HG02678 (cell line): ENCODE results near the gene CNTN2.

Experiments used
- ATAC-seq: cut with Tn5 transposase; IDR thresholded peaks from one replicate; pipeline ENCODE4 v1.9.1; 2021; ENCODE audit warnings: mild to moderate bottlenecking, moderate library complexity; ENCODE audit not compliant: unreplicated experiment

The CNTN2 gene

DNA sequence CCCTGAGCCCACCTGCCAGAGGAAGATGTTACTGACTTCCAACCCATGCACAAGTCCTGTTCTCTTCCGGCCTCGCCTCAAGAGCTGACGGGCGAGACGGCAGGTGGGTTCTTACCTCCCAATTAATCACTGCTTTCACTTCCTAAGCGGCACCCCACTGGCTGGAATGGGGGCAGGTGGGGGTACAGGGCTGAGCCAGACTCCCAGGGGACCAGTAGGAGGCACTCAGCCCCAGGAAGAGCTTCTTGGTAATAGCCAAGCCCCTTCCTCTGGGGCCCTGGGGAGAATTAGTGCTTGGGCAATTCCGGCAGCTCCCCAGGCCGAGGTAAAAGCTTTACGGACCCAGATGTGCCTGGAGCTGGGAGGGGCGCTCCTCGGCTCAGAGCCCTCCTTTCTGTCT lies 9.7 kb downstream of the CNTN2 start:
- ATAC-seq = no peak

DNA sequence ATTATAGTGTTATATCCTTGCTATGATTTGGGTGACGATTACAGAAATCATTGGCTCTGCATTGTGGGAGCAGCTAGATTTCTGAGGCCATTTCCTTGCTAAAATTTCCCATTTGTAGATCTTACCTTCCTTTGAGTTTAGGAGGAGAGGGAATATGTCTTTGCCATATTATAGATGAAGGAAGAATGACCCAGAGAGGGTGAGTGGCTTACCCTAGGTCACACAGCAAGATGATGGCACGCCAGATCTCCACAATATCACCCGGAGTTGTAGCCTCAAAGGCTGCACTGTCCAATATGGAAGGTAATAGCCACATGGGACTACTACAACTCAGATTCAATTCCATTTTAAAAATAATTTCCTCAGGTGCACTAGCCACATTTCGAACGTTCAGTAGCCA lies 10.3 kb downstream of the CNTN2 start:
- no peak for ATAC-seq

DNA sequence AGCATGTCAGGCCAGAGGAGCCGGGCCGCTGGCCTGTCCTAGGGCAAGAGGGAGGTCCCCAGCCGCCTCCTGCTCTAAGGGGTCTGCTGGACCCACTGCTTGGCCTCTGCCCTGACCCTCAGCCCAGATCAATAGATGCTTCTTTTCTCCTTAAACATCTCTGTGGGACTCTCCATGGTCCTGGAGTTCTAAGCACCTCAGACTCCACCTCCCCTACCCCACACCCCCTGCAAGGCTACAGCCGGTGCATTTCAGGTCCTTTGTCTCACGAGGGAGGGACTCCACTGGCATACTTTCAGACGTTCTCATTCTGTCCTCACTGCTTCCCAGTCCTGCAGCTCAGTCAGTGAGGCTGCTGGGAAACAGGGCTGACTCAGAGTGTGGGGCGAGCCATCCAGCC lies 11.0 kb downstream of the CNTN2 start:
- ATAC-seq = no peak

DNA sequence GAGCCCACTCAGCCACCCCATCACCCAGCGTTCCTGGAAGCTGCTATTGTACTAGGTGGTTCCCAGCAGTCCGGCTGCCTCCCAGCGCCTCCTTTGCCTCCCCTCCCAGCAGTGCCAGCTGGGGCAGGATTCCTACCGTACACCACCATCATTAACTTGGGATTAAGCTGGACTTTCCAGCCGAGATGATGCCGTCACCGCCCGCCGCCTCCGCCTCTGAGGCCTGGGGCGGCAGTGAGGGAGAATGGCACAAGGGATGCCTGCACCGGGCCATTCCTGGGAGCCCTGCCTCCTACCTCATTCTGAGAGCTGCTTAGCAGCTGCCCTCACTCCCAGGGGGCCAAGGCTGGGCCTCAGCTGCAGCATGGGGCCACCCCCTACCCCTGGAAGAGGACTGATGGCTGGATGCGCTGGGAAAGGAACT lies 13.2 kb downstream of the CNTN2 start:
- no peak for ATAC-seq

DNA sequence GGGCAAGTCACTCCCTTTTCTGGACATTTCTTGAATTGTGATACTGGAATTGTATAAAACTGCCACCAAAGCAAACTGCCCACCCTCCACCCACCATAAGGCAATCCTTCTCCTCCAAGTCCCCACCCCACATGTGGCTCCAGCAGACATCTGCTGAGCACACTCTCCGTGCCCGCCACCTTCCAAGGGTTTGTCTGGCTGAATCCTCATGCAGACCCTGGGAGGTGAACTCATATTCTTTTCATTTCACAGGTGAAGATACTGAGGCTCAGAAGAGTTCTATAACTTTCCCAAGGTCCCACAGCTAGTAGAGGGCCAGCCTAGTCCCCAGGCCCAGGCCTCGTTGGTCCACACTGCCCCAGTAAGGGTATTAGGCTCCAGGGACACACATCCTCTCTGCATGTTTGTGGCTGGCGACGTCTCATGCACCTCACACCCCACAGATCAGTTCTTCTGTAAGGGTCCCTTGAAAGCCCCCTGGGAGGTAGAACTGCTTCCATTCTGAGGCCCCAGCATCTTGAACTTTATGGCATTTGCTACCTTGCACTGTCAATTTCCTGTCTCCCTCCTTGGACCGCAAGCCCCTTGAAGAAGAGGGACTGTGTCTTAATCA lies 14.1 kb downstream of the CNTN2 start:
- ATAC-seq = no peak

DNA sequence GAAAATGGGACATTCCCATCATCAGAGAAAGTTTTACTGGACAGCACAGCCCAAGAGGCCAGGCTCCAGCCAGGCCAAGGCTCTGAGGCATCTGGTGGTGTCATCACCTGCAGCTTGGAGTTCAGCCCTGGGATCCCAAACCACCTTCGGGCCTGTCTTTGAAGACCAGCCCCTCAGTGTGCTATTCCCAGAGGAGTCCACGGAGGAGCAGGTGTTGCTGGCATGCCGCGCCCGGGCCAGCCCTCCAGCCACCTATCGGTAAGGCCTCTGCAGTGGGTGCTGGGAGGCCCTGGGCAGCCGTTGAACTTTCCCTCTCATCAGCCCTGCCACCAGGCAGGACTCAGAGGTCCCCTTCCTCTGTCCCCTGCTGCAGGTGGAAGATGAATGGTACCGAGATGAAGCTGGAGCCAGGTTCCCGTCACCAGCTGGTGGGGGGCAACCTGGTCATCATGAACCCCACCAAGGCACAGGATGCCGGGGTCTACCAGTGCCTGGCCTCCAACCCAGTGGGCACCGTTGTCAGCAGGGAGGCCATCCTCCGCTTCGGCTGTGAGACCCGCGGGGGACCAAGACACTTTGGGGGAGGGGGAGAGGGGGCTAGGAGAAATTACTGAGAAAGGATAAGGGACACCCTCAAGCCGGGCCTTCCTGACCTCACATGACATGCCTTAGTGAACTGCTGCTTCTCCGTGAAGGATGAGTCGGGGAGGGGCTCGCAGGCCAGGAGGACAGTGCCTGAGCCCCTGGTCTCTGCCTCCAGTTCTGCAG lies 15.0 kb downstream of the CNTN2 start:
- no peak for ATAC-seq

DNA sequence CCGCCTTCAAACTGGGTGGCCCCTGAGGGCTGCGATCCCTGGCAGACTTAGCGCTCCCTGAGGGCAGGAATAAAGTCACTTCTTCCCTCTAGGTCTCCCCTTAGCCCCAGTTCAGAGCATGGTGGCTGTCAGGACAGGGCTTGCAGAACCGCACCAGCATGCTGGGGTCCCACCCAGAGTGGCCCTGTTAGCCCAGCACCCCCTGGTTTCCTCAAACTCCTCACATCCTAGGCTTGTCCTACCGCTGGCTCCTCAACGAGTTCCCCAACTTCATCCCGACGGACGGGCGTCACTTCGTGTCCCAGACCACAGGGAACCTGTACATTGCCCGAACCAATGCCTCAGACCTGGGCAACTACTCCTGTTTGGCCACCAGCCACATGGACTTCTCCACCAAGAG lies 15.8 kb downstream of the CNTN2 start:
- ATAC-seq = no peak

DNA sequence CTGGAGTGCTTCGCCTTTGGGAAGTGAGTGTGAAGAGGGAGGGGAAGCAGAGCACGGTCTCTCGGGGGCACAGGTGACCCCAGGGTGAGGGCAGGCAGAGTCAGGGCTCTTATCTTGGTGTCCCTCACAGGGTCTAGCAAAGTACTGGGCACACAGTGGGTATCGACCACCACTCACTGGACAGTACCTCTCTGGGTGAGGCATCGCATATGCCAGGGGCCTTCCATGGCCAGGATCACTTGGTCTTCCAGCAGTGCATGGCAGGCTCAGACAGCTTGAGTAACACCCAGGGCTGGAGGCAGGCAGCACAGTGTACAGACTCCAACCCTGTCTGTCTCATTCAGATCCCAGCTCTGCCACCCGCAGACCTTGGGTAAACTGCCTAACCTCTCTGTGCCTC lies 16.6 kb downstream of the CNTN2 start:
- ATAC-seq = no peak

DNA sequence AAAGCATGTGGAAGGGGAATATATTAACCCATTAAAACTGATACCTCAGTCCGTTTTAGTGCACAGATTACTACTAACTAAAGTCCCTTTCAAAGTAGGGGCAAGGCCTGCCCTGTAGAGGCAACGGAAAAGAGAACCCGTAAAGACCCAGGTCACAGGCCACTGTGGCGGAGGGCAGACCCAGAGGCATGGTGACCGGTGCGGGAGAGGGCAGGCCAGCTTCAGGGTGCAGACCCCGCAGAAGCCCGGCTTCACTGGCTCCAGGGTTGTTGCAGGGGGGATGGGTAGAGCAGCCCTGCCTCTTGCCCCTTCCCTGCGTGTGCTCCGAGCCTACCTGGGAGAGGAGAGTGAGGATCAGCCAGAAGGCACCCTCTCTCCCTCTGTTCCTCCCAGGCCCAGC lies 17.7 kb downstream of the CNTN2 start:
- no peak for ATAC-seq

DNA sequence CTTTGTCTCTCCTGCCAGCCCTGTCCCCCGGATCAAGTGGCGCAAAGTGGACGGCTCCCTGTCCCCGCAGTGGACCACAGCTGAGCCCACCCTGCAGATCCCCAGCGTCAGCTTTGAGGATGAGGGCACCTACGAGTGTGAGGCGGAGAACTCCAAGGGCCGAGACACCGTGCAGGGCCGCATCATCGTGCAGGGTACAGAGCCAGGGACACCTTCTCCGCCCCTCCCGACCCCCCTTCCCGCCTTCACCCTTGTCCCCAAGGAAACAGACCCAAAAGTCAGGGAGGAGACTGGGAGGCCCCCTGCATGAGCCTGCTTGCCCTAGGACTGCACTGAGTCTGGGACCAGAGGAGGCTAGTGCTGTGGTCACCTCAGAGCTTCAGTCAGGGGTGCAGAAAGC lies 18.2 kb downstream of the CNTN2 start:
- no peak for ATAC-seq

DNA sequence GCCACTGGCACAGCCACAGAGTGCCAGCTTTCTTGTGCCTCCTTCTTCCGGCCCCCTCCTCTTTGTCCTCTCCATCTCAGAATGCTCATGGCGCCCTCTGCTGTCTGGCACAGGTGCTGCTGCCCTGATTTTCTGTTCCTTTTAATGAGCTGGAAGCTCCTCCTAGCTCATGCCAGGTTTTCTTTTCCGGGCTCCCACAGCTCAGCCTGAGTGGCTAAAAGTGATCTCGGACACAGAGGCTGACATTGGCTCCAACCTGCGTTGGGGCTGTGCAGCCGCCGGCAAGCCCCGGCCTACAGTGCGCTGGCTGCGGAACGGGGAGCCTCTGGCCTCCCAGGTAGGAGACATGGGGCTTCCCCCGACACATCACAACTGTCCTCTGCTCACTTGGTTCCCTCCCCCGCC lies 18.7 kb downstream of the CNTN2 start:
- ATAC-seq = no peak

DNA sequence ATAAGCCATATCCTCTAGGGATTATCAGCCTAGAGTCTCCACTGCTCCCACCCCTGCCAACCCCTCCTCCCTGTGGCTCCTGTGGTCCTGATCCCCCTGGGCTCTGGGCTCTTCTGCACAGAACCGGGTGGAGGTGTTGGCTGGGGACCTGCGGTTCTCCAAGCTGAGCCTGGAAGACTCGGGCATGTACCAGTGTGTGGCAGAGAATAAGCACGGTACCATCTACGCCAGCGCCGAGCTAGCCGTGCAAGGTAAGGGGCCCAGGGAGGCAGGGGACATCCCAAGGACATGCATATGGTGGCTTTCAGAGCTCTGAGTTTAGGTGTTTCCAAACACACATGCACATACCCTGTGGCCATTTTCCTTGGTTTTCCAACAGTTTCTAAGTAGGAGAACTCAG lies 19.3 kb downstream of the CNTN2 start:
- ATAC-seq = no peak

DNA sequence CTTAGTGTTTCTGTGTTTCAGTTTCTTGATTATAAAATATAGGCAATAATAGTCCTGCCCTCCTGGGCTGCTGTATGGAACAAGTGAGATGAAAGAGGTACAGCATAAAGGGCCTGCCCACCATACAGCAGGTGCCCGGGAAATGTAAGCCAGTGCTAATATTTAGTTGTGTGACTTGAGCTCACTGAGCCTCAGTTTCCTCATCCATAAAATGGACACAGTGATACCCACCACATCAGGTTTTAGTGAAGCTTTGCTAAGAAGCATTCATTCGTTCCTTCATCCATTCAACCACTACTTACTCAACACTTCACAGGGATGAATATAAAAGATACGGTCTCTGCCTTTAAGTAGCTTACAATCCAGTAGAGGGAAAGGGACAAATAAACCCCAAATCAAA lies 19.9 kb downstream of the CNTN2 start:
- ATAC-seq = no peak

DNA sequence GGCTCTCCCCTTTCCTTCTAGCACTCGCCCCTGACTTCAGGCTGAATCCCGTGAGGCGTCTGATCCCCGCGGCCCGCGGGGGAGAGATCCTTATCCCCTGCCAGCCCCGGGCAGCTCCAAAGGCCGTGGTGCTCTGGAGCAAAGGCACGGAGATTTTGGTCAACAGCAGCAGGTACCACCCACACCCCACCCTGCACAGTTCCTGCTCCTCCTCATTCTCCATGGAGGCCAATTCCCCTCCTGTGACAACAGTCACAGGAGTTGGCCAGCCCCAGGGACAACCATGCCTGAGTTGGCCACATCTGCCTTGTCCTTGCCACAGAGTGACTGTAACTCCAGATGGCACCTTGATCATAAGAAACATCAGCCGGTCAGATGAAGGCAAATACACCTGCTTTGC lies 21.3 kb downstream of the CNTN2 start:
- no peak for ATAC-seq

DNA sequence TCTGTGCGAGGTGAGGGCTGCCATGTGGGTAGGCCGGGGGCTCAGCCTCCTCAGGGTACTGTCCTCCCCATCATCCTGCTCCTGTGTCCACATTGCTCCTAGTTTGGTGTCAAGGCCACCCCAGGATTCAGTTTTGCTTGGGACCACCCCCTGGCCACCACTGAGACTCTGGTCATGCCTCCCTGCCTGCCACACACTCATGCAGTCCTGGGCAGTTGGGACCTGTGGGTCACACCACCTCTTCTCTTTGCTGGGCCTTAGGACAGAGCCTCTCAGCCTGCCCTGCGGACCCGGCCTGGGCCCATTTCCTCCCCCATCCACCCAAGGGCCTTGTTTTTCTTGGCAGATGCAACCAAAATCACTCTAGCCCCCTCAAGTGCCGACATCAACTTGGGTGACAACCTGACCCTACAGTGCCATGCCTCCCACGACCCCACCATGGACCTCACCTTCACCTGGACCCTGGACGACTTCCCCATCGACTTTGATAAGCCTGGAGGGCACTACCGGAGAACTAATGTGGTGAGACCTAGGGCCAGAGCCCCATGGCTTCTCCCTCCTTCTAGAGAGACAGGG lies 21.8 kb downstream of the CNTN2 start:
- no peak for ATAC-seq

DNA sequence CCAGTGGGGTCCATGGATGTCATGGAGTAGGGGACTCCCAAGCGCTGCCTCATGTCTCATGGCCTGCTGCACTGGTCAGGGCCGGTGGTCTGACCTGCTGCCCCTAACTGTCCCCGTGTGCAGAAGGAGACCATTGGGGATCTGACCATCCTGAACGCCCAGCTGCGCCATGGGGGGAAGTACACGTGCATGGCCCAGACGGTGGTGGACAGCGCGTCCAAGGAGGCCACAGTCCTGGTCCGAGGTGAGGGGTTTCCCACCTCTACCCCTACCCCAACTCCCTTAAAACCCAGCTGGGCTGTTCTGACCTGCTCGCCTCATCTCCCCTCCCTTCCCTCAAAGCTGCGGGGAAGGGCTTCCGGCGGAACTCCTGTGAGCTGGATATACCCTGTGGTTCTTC lies 22.7 kb downstream of the CNTN2 start:
- no peak for ATAC-seq

DNA sequence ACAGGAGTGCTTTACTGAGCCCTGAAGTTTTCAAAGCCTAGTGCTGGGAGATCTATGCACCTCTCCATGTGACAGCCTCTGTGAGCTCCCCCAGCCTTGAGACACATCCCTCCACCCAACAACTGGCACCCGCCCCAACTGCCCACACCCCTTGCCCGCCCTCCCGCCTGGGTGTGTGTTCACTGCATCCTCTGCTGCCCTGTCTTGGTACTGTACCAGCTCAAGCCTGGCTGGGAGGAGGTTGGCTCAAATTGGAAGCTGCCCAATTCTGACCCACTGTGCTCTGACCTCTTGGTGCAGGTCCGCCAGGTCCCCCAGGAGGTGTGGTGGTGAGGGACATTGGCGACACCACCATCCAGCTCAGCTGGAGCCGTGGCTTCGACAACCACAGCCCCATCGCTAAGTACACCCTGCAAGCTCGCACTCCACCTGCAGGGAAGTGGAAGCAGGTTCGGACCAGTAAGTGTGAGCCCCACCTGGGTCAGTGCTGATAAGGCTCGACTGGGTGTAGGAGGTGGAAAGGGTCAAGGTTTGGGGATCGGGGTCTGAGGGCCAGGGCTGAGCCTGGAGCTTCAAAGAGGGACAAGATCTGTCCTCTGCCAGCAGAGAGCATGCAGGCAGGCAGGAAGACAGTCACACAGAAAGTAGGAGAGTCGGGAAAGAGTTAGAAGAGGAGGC lies 23.3 kb downstream of the CNTN2 start:
- no peak for ATAC-seq

DNA sequence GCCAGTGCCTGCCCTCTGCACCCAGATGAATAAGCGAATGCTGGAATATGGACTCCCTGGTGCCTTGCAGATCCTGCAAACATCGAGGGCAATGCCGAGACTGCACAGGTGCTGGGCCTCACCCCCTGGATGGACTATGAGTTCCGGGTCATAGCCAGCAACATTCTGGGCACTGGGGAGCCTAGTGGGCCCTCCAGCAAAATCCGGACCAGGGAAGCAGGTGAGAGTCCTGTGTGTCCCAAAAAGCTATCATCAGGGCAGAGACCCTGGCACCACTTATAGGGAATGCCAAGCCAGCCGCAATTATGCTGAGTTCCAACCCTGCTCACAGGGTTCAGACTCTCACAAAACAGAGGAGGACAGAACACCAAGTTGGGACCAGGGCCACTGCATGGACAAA lies 24.0 kb downstream of the CNTN2 start:
- no peak for ATAC-seq

DNA sequence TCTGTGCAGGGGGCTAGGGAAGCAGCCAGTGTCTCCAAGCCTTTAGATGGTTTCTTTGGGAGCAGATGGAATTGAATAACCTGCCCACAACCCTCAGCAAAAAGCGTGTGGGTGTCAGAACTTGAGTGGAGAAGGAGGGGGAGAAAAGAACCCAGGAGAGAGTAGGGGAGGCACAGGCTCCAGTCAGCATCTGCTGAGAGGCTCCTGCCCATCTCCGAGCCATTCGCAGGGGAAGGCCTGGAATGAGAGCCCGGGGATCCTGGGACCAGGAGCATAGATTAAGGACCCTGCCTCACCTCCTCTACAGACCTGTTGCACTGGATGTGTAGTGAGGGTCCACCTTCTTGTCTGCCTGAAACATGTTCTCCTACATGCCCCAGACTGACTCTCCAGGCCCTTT lies 25.0 kb downstream of the CNTN2 start:
- no peak for ATAC-seq

DNA sequence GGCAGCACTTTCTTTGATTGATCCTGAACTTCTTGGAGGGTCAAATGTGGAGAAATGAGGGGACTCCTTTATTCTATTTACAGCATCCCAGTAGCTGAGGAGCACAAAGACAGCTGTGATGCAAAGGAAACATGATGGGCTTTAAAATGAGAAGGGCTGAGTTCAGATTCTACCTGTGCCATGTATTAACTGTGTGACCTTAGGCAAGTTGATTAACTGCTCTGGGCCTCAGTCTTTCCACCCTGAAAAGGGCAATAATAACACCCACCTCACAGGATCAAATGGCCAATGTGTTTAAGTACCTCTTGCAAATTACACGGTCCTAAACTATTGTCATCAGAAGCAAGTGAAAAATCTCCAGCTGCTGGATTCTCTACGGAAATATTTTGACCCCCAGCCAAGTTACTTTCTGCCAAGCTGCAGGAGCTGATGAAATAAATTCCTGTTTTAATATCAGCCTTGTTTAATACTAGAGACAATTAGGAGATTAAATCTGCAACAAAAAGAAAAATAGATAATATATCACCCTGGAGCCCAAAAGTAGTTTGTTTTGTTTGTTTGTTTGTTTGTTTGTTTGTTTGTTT lies 25.5 kb downstream of the CNTN2 start:
- no peak for ATAC-seq

DNA sequence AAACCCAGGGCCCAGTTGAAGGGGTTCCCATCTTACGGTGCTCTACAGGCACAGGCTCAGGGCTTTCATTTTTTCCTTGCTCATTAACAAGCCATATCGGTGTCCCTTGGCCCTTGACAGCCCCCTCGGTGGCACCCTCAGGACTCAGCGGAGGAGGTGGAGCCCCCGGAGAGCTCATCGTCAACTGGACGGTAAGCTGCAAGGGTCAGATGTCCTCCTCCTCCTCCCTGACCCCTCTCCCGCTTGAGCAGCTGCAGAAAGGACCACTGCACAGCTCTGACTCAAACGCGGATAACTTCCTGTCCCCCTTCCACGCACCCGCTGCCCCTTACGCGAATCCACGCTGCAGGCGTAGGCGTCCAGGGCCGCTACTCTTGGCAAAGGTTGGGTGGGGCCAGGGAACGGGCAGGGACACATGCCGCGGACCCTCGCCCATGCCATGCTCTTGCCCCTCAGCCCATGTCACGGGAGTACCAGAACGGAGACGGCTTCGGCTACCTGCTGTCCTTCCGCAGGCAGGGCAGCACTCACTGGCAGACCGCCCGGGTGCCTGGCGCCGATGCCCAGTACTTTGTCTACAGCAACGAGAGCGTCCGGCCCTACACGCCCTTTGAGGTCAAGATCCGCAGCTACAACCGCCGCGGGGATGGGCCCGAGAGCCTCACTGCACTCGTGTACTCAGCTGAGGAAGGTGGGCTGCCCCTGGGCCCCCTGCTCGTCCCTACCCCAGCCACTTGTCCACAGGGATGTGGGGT lies 26.5 kb downstream of the CNTN2 start:
- no peak for ATAC-seq
